Measurements from ENCODE around the gene TK2. TPM values are rescaled to one million over a fixed set of nuclear protein-coding genes. Genes with fewer than 3 reads are reported as not detected.

The TK2 gene
- total RNA-seq, 2 donors from 2014 or later: 7.9 to 11.5 TPM

GRCh38 chr16:66481943-66482390 lies 68.0 kb downstream of the TK2 start:
- Histone ChIP-seq H3K9ac (ENCODE audit: extremely low read depth, low read length, poor library complexity, severe bottlenecking) (no peak overlapping the region), H3K36me3 (ENCODE audit: control insufficient read depth, insufficient read depth, low read length) (no peaks in the 10 kb centered on the region), H3K27ac (ENCODE audit: low read depth, low read length) (no peak overlapping the region), H3K27me3 (ENCODE audit: control insufficient read depth, insufficient read depth, low read length, poor library complexity, severe bottlenecking) (no peaks in the 10 kb centered on the region), H3K4me3 (ENCODE audit: low read length) (no peak overlapping the region), H3K4me1 (ENCODE audit: control insufficient read depth, insufficient read depth, low read length) (no peaks in the 10 kb centered on the region), H3K9me3 (ENCODE audit: control insufficient read depth, low read length) (no peaks in the 10 kb centered on the region)
- DNase-seq: peak; percentile 39
- H3K27me3 Mint-ChIP-seq (ENCODE audit: insufficient read depth): peaks cover 3% of the 10 kb centered on the region
- peak; percentile 24 for TF ChIP-seq CTCF (conservative IDR thresholded peaks at IDR 0.05)
- H3K4me3 Mint-ChIP-seq: no peak overlapping the region
- H3K27ac Mint-ChIP-seq: no peak overlapping the region
- 70 to 83% methylated on average over 6 to 7 of the region's 7 CpGs for WGBS, 2 experiments (ENCODE audit: insufficient coverage in 1 of 2, insufficient read length in 1 of 2)
- no peaks in the 10 kb centered on the region for H3K9me3 Mint-ChIP-seq
- H3K36me3 Mint-ChIP-seq (ENCODE audit: low read depth): no peaks in the 10 kb centered on the region
- H3K4me1 Mint-ChIP-seq: peaks cover 3% of the 10 kb centered on the region

- 91 to 97% methylated on average over 15 to 25 of the region's 25 CpGs for WGBS, 2 experiments (ENCODE audit: insufficient coverage in 1 of 2, insufficient read length in 1 of 2)
- DNase-seq: no peak
Observed at GRCh38 chr16:66481081-66481942, 68.6 kb downstream of the TK2 start.

More at GRCh38 chr16:66481081-66481942, 68.6 kb downstream of the TK2 start:
- H3K27ac Mint-ChIP-seq: no peak overlapping the region
- Histone ChIP-seq H3K27ac (ENCODE audit: low read depth, low read length) (no peak overlapping the region), H3K9ac (ENCODE audit: extremely low read depth, low read length, poor library complexity, severe bottlenecking) (no peak overlapping the region), H3K36me3 (ENCODE audit: control insufficient read depth, insufficient read depth, low read length) (no peaks in the 10 kb centered on the region), H3K27me3 (ENCODE audit: control insufficient read depth, insufficient read depth, low read length, poor library complexity, severe bottlenecking) (no peaks in the 10 kb centered on the region), H3K4me3 (ENCODE audit: low read length) (no peak overlapping the region), H3K4me1 (ENCODE audit: control insufficient read depth, insufficient read depth, low read length) (no peaks in the 10 kb centered on the region), H3K9me3 (ENCODE audit: control insufficient read depth, low read length) (no peaks in the 10 kb centered on the region)
- peaks cover 3% of the 10 kb centered on the region for H3K27me3 Mint-ChIP-seq (ENCODE audit: insufficient read depth)
- no peaks in the 10 kb centered on the region for H3K36me3 Mint-ChIP-seq (ENCODE audit: low read depth)
- no peak for TF ChIP-seq CTCF (conservative IDR thresholded peaks at IDR 0.05)
- no peaks in the 10 kb centered on the region for H3K9me3 Mint-ChIP-seq
- peaks cover 3% of the 10 kb centered on the region for H3K4me1 Mint-ChIP-seq
- H3K4me3 Mint-ChIP-seq: no peak overlapping the region
